ENCODE measurements around the gene SLC35A1.
"Not testable (repeated sequence)": the region's sequence is repeated elsewhere in the genome, so short reads cannot be mapped to it uniquely, and the experiment has no call there.

SLC35A1 gene

DNA sequence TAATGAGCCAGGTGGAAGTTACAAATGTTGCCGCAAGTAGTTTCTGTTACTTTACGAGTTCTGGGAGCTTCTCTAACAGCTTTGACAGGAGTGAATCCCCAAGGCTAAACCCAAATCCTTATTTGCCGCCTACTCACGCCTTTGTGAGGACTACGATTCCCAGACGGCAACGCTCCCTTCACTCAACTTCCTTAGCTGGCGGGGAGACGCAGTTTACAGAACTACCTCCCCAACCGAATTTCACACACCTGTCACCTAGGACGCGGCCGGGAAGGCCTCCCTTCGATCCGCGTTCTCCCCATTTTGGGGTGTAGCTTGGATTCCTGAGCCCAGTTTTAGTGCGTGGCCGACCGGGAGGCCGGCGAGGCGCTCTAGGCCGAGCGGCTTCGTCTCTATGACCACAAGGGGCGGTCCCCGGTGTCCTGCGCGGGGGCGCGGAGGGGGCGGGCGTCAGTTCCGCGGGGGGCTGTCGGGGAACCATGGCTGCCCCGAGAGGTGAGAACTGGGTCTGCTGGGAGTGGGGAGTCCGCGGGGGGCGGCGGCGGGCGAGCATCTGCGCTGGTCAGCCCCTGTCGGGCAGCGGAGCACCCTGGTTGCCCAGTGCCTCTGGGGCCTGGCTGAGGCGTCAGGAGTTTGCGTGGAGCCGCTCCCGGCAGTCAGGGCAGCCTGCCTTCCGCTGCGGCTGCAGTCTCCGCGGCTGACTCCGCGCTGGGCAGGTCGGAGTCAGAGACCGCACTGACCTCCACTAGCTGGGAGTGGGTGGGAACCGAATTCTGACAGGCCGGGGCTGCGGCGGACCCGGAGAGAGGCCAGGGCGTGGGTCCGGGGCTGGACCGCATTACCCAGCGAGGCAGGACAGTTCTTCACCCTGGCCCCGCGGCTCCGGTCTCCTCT lies at the start of gene SLC35A1:
Gene SLC35A1, plus strand, starts transcription at position 450 of the 894 bp plus-strand sequence. Its CDS starts 30 bp downstream, at position 480.
- DNase-seq: peak; percentile 89

DNA sequence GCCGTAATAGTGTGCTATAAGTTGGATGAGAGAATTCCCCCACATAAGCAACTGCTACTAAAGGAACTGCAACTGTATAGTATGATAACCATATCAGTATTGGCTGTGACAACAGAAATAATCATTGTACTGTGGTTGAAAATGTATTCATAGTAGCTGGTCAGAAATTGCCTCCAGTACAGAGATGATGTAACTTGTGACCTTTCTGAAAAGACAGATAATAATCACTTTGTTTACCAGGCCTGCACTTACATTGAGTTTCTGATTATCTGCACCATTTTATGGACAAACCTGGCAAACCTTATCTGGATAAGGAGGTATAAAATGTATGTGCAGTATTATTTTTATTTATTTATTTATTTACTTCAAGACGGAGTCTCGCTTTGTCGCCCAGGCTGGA lies 46.0 kb upstream of the SLC35A1 start:
- DNase-seq: no peak

DNA sequence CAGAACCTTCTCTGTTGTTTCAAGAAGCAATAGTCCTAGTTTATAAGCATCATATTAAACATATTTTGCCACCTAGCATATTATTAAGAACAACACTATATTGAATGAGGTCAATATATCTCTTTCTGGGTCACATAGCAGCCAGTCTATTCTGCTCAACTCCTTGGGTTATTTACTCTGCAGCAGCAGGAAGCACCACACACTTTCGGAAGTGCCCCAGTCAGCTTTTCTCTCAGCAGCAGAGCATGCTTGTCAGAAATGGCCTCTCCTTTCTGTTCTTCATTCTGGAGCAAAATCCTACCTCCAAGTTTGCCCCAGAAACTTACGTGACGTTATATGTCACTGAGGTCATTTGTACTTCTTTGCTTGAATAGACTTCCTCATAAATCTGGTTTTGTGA lies 42.3 kb upstream of the SLC35A1 start:
- DNase-seq: no peak

GRCh38 chr6:87431263-87431662 lies 41.5 kb upstream of the SLC35A1 start:
- DNase-seq: no peak

DNA sequence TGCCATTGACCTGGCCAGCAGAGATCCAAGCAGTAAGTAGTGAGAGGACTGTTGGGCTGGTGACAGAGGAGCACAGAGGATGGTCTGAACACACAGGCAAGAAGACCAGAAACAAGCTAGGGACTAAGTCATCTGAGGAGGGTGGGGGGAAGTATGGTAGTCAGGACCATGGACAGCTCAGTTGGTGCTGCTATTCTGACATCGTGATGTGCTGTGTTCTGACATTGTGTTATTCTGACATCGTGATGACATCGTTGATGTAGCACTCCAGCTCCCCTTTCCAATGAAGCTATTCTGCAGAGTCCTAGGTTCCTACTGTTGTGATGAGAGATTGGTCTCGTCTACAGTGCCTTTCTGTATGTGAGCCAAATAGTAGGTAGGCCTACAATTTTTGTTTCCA lies 36.3 kb upstream of the SLC35A1 start:
- DNase-seq: no peak

DNA sequence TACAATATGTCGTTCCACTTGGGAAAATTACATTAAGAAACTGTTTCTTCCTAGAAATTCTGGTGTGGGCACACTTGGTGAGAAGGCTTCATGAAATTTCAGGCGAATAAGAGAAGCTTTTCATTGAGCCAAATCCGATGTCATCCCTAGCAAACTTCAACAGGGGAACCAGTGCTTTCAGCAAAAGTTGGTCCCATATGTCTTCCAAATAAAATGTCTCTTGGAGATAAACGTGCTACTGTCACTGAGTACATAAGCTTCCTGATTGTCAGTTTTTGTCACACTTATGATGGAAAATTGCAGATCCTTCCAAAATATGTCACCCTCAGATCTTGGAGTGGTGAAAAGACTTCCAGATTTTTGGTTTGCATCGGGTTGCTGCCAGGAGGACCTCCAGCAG lies 31.1 kb upstream of the SLC35A1 start:
- DNase-seq: no peak

GRCh38 chr6:87444362-87444761 lies 28.4 kb upstream of the SLC35A1 start:
- DNase-seq: no peak

GRCh38 chr6:87465051-87465450 lies 7.7 kb upstream of the SLC35A1 start:
- no peak for DNase-seq

GRCh38 chr6:87473419-87473903 lies 687 bp downstream of the SLC35A1 start:
- no peak for DNase-seq

GRCh38 chr6:87481931-87482330 lies 9.2 kb downstream of the SLC35A1 start:
- DNase-seq: no peak

DNA sequence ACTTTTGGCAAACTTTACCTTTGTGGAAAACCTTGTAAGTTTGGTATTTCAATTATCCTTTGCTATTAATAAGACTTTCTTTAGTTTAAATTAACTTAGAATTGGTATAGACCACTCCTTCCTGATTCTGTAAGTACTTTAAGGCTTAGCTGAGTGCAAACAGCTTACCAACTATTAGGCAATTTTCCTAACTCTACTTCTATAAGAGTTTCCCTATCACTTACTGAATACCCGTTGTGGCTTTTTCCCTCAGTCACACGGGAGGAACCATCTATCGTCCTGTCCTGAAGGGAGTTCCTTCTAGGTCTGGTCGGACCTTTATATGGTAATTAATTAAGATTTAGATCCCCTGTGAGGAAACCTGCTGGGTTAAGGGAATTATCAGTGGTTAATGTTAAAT lies 9.6 kb downstream of the SLC35A1 start:
- no peak for DNase-seq

DNA sequence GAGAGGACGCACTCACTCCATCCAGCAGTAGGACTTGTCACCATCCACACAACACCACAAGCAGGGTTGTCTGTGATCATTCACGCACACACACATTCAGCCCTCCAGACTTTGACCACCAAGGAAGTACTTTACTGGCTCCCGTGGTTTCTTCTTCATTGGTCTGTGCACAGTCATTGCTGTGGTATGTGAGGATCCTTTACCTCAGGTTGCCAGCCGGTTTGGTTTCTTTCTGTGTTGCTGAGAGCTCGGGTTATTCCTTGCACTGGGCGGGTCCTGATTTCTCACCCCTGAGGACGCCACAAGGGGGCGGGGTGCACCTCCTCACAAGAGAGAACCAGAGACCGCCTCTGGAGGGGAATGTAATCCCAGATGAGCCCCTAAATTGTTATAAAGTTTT lies 11.2 kb downstream of the SLC35A1 start:
- no peak for DNase-seq

DNA sequence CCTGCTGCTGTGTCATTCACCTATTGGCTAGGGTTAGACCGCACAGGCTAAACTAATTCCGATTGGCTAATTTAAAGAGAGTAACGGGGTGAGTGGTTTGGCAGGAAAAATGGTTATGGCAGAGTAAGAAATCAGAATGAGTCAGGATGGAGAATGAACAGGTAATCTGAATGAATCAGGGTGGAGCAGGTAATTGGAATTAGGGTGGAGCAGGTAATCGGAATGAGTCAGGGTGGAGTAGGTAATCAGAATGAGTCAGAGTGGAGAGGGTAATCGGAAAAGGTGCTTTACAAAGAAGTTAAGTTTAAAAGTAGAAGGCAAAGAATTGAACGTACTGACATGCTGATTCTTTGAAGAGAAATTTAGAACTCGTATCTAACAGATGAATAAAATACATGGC lies 11.7 kb downstream of the SLC35A1 start:
- no peak for DNase-seq

DNA sequence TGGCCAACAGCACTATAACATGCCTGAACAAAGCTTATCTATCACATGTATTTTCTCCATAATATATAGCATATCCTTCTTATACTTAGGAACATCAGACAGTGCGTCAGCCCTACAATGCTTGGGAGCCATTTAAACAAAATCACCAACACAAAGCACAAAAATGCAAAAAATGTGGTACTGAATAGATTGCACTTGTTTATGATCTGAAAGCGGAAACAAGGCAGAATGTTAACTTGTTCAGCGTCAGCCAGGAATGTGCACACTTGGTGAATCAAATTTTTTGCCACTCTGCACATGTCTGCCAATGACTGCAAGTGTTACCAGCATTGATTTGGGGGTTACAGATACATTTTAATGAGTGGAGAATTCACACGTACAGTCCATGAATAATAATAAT lies 14.8 kb downstream of the SLC35A1 start:
- DNase-seq: no peak

DNA sequence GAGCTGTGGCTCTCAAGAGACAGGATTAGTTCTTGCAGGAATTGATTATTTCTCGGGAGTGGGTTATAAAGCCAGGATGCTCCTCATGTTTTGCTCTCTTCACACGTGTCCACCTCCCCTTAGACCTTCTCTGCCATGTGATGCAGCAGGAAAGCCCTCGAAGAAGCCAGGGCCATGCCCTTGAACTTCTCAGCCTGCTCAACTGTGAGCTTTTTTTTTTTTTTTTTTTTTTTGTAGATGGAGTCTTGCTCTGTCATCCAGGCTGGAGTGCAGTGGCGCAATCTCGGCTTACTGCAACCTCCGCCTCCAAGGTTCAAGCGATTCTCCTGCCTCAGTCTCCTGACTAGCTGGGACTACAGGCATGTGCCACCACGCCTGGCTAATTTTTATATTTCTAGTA lies 16.6 kb downstream of the SLC35A1 start:
- not testable (repeated sequence) for DNase-seq

- DNase-seq: no peak
Measured at GRCh38 chr6:87494761-87495422, 22.1 kb downstream of the SLC35A1 start.

- DNase-seq: no peak
Measured at GRCh38 chr6:87498048-87498447, 25.3 kb downstream of the SLC35A1 start.

GRCh38 chr6:87501809-87502572 lies 29.2 kb downstream of the SLC35A1 start:
- DNase-seq: no peak

DNA sequence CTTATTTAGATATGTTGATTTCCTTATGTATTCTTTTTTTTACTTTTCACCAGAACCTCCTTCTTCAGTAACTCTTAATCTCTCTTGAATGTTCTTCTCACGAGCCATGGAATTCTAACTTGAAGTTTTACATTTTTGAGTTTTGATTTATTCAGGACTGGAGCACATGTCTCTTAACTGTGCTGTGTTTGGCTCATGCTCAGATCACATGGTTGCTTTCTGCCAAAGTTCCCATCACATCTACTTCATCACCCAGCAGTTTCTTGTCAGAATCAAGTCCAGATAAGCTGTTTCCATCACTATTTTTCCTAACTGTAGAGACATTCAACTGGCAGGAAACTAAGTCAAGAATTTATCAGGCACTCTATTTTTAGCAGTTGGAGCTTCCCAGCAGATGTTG lies 31.7 kb downstream of the SLC35A1 start:
- no peak for DNase-seq

GRCh38 chr6:87514831-87515230 lies 42.1 kb downstream of the SLC35A1 start:
- DNase-seq: no peak

DNA sequence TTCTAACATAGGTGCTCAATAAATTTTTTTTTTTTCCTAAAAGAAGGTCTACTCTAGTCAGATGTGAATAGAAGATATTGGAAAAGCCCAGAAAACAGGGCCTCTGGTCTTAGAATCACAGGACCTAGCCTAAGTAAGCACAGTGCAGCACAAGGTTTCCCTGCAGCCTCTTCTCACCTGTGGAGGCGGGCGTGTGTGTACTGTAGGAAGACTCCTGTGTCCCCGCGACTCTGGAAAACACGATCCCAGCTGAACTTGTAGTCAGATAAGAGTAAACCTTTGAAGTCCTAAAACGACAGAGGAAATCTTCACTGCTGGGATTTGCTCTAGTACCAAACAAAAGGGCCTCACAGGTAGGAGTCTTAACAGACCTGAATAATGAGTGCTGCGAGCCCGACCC lies 45.7 kb downstream of the SLC35A1 start:
- no peak for DNase-seq

- no peak for DNase-seq
Measured at GRCh38 chr6:87522686-87523085, 49.9 kb downstream of the SLC35A1 start.

GRCh38 chr6:87529221-87529620 lies 56.4 kb downstream of the SLC35A1 start:
- no peak for DNase-seq

Measured in midbrain (tissue), 1 donor.